Measurements from ENCODE around the gene KCNIP1.

Gene KCNIP1

GRCh38 chr5:170559296-170559695 is 55.5 kb downstream of the KCNIP1 start:
- Histone ChIP-seq H3K9me3 (ENCODE audit: control insufficient read depth, low read length) (no peaks in the 10 kb centered on the region), H3K4me3 (ENCODE audit: insufficient read depth, low read depth, low read length) (no peak overlapping the region), H3K27me3 (ENCODE audit: control insufficient read depth, insufficient read depth, low read length, poor library complexity, severe bottlenecking) (no peaks in the 10 kb centered on the region), H3K27ac (ENCODE audit: insufficient read depth, low read depth, low read length, poor library complexity, severe bottlenecking) (no peak overlapping the region), H3K4me1 (ENCODE audit: control insufficient read depth, insufficient read depth, low read length) (peaks cover 9% of the 10 kb centered on the region), H3K36me3 (ENCODE audit: control insufficient read depth, insufficient read depth, low read length) (no peaks in the 10 kb centered on the region)
- 87 to 95% methylated on average over 2 to 3 of the region's 3 CpGs for WGBS, 2 experiments

GRCh38 chr5:170560938-170561337 is 57.1 kb downstream of the KCNIP1 start:
- 92 to 95% methylated on average over 7 of the region's 7 CpGs for WGBS, 2 experiments
- no peaks in the 10 kb centered on the region for H3K27me3 ChIP-seq (ENCODE audit: control insufficient read depth, insufficient read depth, low read length, poor library complexity, severe bottlenecking)
- H3K27ac ChIP-seq (ENCODE audit: insufficient read depth, low read depth, low read length, poor library complexity, severe bottlenecking) = no peak overlapping the region
- H3K9me3 ChIP-seq (ENCODE audit: control insufficient read depth, low read length) = no peaks in the 10 kb centered on the region
- H3K4me1 ChIP-seq (ENCODE audit: control insufficient read depth, insufficient read depth, low read length) = peaks cover 9% of the 10 kb centered on the region
- H3K36me3 ChIP-seq (ENCODE audit: control insufficient read depth, insufficient read depth, low read length) = no peaks in the 10 kb centered on the region
- H3K4me3 ChIP-seq (ENCODE audit: insufficient read depth, low read depth, low read length) = no peak overlapping the region

- Histone ChIP-seq H3K27ac (ENCODE audit: insufficient read depth, low read depth, low read length, poor library complexity, severe bottlenecking) (no peak overlapping the region), H3K4me1 (ENCODE audit: control insufficient read depth, insufficient read depth, low read length) (peaks cover 9% of the 10 kb centered on the region), H3K4me3 (ENCODE audit: insufficient read depth, low read depth, low read length) (no peak overlapping the region), H3K27me3 (ENCODE audit: control insufficient read depth, insufficient read depth, low read length, poor library complexity, severe bottlenecking) (no peaks in the 10 kb centered on the region), H3K9me3 (ENCODE audit: control insufficient read depth, low read length) (no peaks in the 10 kb centered on the region), H3K36me3 (ENCODE audit: control insufficient read depth, insufficient read depth, low read length) (no peaks in the 10 kb centered on the region)
- WGBS, 2 experiments = 75 to 78% methylated on average over 6 of the region's 6 CpGs
Observed at GRCh38 chr5:170562166-170562874, 58.5 kb downstream of the KCNIP1 start.

GRCh38 chr5:170562875-170563228 is 59.0 kb downstream of the KCNIP1 start:
- Histone ChIP-seq H3K9me3 (ENCODE audit: control insufficient read depth, low read length) (no peaks in the 10 kb centered on the region), H3K36me3 (ENCODE audit: control insufficient read depth, insufficient read depth, low read length) (no peaks in the 10 kb centered on the region), H3K4me1 (ENCODE audit: control insufficient read depth, insufficient read depth, low read length) (peaks cover 9% of the 10 kb centered on the region), H3K4me3 (ENCODE audit: insufficient read depth, low read depth, low read length) (no peak overlapping the region), H3K27me3 (ENCODE audit: control insufficient read depth, insufficient read depth, low read length, poor library complexity, severe bottlenecking) (no peaks in the 10 kb centered on the region), H3K27ac (ENCODE audit: insufficient read depth, low read depth, low read length, poor library complexity, severe bottlenecking) (no peak overlapping the region)
- WGBS, 2 experiments = 93 to 95% methylated on average over 4 of the region's 4 CpGs

GRCh38 chr5:170563824-170564567 is 60.2 kb downstream of the KCNIP1 start:
- H3K4me1 ChIP-seq (ENCODE audit: control insufficient read depth, insufficient read depth, low read length) = peaks cover 9% of the 10 kb centered on the region
- H3K4me3 ChIP-seq (ENCODE audit: insufficient read depth, low read depth, low read length) = no peak overlapping the region
- no peak overlapping the region for H3K27ac ChIP-seq (ENCODE audit: insufficient read depth, low read depth, low read length, poor library complexity, severe bottlenecking)
- WGBS, 2 experiments = 91 to 92% methylated on average over 12 of the region's 12 CpGs
- H3K9me3 ChIP-seq (ENCODE audit: control insufficient read depth, low read length) = no peaks in the 10 kb centered on the region
- H3K36me3 ChIP-seq (ENCODE audit: control insufficient read depth, insufficient read depth, low read length) = no peaks in the 10 kb centered on the region
- H3K27me3 ChIP-seq (ENCODE audit: control insufficient read depth, insufficient read depth, low read length, poor library complexity, severe bottlenecking) = no peaks in the 10 kb centered on the region

GRCh38 chr5:170565072-170565471 is 61.3 kb downstream of the KCNIP1 start:
- H3K36me3 ChIP-seq (ENCODE audit: control insufficient read depth, insufficient read depth, low read length) = no peaks in the 10 kb centered on the region
- 38 to 57% methylated on average over 3 of the region's 3 CpGs for WGBS, 2 experiments
- no peaks in the 10 kb centered on the region for H3K9me3 ChIP-seq (ENCODE audit: control insufficient read depth, low read length)
- no peak overlapping the region for H3K27ac ChIP-seq (ENCODE audit: insufficient read depth, low read depth, low read length, poor library complexity, severe bottlenecking)
- peaks cover 9% of the 10 kb centered on the region for H3K4me1 ChIP-seq (ENCODE audit: control insufficient read depth, insufficient read depth, low read length)
- H3K27me3 ChIP-seq (ENCODE audit: control insufficient read depth, insufficient read depth, low read length, poor library complexity, severe bottlenecking) = no peaks in the 10 kb centered on the region
- no peak overlapping the region for H3K4me3 ChIP-seq (ENCODE audit: insufficient read depth, low read depth, low read length)

GRCh38 chr5:170569101-170569500 is 65.3 kb downstream of the KCNIP1 start:
- no peaks in the 10 kb centered on the region for H3K9me3 ChIP-seq (ENCODE audit: control insufficient read depth, low read length)
- 89 to 94% methylated on average over 5 of the region's 5 CpGs for WGBS, 2 experiments
- H3K27ac ChIP-seq (ENCODE audit: insufficient read depth, low read depth, low read length, poor library complexity, severe bottlenecking) = no peak overlapping the region
- H3K36me3 ChIP-seq (ENCODE audit: control insufficient read depth, insufficient read depth, low read length) = no peaks in the 10 kb centered on the region
- H3K4me1 ChIP-seq (ENCODE audit: control insufficient read depth, insufficient read depth, low read length) = peaks cover 23% of the 10 kb centered on the region
- no peaks in the 10 kb centered on the region for H3K27me3 ChIP-seq (ENCODE audit: control insufficient read depth, insufficient read depth, low read length, poor library complexity, severe bottlenecking)
- H3K4me3 ChIP-seq (ENCODE audit: insufficient read depth, low read depth, low read length) = no peak overlapping the region

GRCh38 chr5:170570476-170570875 is 66.7 kb downstream of the KCNIP1 start:
- H3K9me3 ChIP-seq (ENCODE audit: control insufficient read depth, low read length) = no peaks in the 10 kb centered on the region
- H3K27me3 ChIP-seq (ENCODE audit: control insufficient read depth, insufficient read depth, low read length, poor library complexity, severe bottlenecking) = no peaks in the 10 kb centered on the region
- peaks cover 23% of the 10 kb centered on the region for H3K4me1 ChIP-seq (ENCODE audit: control insufficient read depth, insufficient read depth, low read length)
- no peak overlapping the region for H3K4me3 ChIP-seq (ENCODE audit: insufficient read depth, low read depth, low read length)
- 90 to 96% methylated on average over 8 of the region's 8 CpGs for WGBS, 2 experiments
- no peaks in the 10 kb centered on the region for H3K36me3 ChIP-seq (ENCODE audit: control insufficient read depth, insufficient read depth, low read length)
- no peak overlapping the region for H3K27ac ChIP-seq (ENCODE audit: insufficient read depth, low read depth, low read length, poor library complexity, severe bottlenecking)

- no peaks in the 10 kb centered on the region for H3K27me3 ChIP-seq (ENCODE audit: control insufficient read depth, insufficient read depth, low read length, poor library complexity, severe bottlenecking)
Observed at GRCh38 chr5:170571281-170571731, 67.5 kb downstream of the KCNIP1 start.

More at GRCh38 chr5:170571281-170571731, 67.5 kb downstream of the KCNIP1 start:
- Histone ChIP-seq H3K4me1 (ENCODE audit: control insufficient read depth, insufficient read depth, low read length) (peaks cover 23% of the 10 kb centered on the region), H3K4me3 (ENCODE audit: insufficient read depth, low read depth, low read length) (no peak overlapping the region), H3K36me3 (ENCODE audit: control insufficient read depth, insufficient read depth, low read length) (no peaks in the 10 kb centered on the region), H3K27ac (ENCODE audit: insufficient read depth, low read depth, low read length, poor library complexity, severe bottlenecking) (no peak overlapping the region), H3K9me3 (ENCODE audit: control insufficient read depth, low read length) (no peaks in the 10 kb centered on the region)
- WGBS, 2 experiments = 79 to 84% methylated on average over 5 of the region's 5 CpGs
